CD4-positive, alpha-beta T cell treated with Interleukin-4 for 4 hours (primary cell): Measurements from ENCODE around the gene MAPK10.
"Not testable (repeated sequence)": the region's sequence is repeated elsewhere in the genome, so short reads cannot be mapped to it uniquely, and the experiment has no call there.

ENCODE experiments used
- DNase-seq: peaks from one replicate; pipeline ENCODE4 v3.0.0-alpha.2; 2020

MAPK10 gene

GRCh38 chr4:86021671-86022070 lies 338.2 kb downstream of the MAPK10 start:
- not testable (repeated sequence) for DNase-seq

GRCh38 chr4:86019906-86020305 lies 339.9 kb downstream of the MAPK10 start:
- DNase-seq: no peak

GRCh38 chr4:86019362-86019761 lies 340.5 kb downstream of the MAPK10 start:
- no peak for DNase-seq

- DNase-seq: no peak
Measured at GRCh38 chr4:86015412-86016350, 344.2 kb downstream of the MAPK10 start.

GRCh38 chr4:86014599-86014998 lies 345.3 kb downstream of the MAPK10 start:
- DNase-seq: no peak

GRCh38 chr4:86013621-86014020 lies 346.2 kb downstream of the MAPK10 start:
- no peak for DNase-seq

GRCh38 chr4:86011117-86011516 lies 348.7 kb downstream of the MAPK10 start:
- DNase-seq: no peak

- DNase-seq: no peak
Measured at GRCh38 chr4:86007042-86007441, 352.8 kb downstream of the MAPK10 start.

- DNase-seq: no peak
Measured at GRCh38 chr4:86006057-86006456, 353.8 kb downstream of the MAPK10 start.

- DNase-seq: no peak
Measured at GRCh38 chr4:86004030-86004429, 355.8 kb downstream of the MAPK10 start.

- DNase-seq: no peak
Measured at GRCh38 chr4:86001591-86001990, 358.3 kb downstream of the MAPK10 start.

- DNase-seq: no peak
Measured at GRCh38 chr4:85995361-85995760, 364.5 kb downstream of the MAPK10 start.

GRCh38 chr4:85994576-85994975 lies 365.3 kb downstream of the MAPK10 start:
- no peak for DNase-seq

GRCh38 chr4:85993641-85994040 lies 366.2 kb downstream of the MAPK10 start:
- no peak for DNase-seq

- DNase-seq: no peak
Measured at GRCh38 chr4:85986266-85986665, 373.6 kb downstream of the MAPK10 start.

GRCh38 chr4:85979276-85979675 lies 380.6 kb downstream of the MAPK10 start:
- DNase-seq: no peak

GRCh38 chr4:85970535-85970934 lies 389.3 kb downstream of the MAPK10 start:
- no peak for DNase-seq

- peak; percentile 1 for DNase-seq
Measured at GRCh38 chr4:85968945-85969819, 390.7 kb downstream of the MAPK10 start.

- DNase-seq: no peak
Measured at GRCh38 chr4:85967872-85968271, 392.0 kb downstream of the MAPK10 start.

GRCh38 chr4:85966373-85966772 lies 393.5 kb downstream of the MAPK10 start:
- DNase-seq: no peak

GRCh38 chr4:85965529-85965928 lies 394.3 kb downstream of the MAPK10 start:
- no peak for DNase-seq

- not testable (repeated sequence) for DNase-seq
Measured at GRCh38 chr4:85965017-85965416, 394.8 kb downstream of the MAPK10 start.

GRCh38 chr4:85964298-85964697 lies 395.6 kb downstream of the MAPK10 start:
- no peak for DNase-seq

- DNase-seq: no peak
Measured at GRCh38 chr4:85963231-85963630, 396.6 kb downstream of the MAPK10 start.
